ENCODE data around the gene ADI1. TPM values are rescaled to one million over a fixed set of nuclear protein-coding genes. Genes with fewer than 3 reads are reported as not detected.
"Not testable (repeated sequence)": the region's sequence is repeated elsewhere in the genome, so short reads cannot be mapped to it uniquely, and the experiment has no call there.

Gene ADI1
- total RNA-seq, 1 experiment from 2014 or later: 68.1 TPM

DNA sequence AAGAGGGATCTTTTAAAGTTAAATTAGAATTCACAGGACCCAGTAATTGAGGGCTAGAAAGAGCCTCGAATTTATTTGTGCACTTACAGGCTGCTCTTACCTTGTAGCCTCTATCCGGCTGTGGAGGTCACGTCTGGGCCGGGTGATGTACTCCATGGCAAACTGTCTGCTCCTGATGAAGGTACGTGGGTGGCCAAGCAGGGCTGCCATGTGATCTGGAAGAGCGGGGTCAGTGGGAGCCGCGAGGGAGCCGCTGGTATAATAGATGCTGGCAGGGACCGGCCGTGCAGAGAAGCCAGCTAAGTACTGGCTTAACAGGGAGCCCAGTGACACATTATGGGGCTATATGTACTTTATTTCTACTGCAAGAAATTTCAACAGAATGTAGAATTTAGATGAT, 59.2 kb downstream of the ADI1 start:
- no peak for DNase-seq (ENCODE audit: low read depth, low spot score)
- in situ Hi-C loops (cut with HindIII; ENCODE audit: low pct_unique_long_range_greater_than_20kb, low sequenced_read_pairs): no loop called here

DNA sequence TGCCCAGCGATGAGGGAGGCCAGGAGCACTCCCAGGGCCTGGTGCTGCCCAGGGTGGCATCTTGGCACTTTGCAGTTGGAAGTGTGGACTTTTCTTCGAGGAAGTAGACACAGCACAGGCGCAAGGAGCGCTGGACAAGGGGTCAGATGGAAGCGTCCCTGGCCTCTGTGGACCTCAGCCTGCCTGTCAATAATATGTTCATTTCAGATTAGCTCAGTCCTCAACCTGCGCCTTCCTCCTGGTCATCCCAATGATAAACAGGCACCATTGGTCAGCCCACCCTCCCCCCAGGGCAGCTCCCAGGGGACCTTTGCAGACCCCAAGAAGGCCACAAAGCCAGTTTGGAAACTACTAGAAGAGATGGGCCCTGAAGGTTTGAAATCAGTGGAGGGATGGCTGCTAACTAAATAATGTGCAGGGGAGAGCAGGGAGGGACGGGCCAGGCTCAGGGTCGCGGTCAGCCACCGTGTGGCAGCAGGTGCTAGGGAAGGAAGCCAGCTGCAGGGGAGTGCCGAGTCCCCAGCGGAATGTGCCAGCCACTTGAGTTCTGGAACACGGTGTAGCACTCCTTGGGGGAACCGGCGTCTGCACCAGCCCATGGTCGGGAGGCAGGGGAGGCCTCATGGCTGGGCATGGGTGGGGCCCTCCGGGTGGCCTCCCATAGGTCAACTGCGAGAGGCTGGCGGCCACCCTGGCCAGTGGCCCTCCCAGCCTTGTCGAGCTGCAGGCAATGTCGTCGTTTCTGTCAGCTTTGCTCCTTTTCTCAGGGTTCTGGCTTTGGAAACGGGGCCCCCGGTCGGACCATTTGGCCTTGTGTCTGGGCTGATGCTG, 59.9 kb downstream of the ADI1 start:
- in situ Hi-C loops (cut with HindIII; ENCODE audit: low pct_unique_long_range_greater_than_20kb, low sequenced_read_pairs): no loop called here
- DNase-seq (ENCODE audit: low read depth, low spot score): no peak

DNA sequence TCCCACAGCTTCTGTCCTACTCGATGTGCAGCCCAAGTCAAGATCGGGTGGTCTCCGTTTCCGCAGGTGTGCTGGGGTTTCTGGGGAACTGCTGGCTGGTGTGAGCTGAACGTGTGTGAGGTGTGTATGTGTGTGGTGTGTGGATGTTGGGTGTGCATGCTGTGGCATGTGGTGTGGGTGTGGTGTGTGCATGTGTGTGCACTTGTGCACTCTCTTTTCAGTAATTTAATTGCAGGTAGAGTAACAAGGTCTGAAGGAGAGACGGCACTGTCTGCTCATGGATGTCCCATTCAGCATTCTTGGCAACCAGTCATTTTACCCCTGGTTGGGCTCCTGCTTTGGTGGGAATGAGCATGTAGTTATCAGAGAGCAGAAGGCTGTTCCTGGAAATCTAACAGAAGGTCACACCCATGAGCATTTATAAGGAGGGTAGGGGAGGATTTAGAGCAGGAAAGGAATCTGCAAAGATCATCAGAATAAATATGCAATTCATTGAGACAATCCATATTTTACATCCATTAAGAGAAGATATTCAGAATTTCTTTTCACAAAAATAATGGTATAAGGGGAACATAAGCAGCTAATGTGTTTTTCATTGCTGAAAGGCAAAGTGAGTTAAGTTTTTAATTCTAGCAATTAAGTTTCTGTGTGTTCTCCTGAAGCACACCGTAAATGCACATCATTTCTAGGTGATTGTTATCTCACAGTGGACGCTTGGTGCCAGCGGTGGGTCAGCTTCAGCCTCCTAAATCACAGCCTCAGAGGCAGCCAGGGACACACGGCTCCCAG, 60.7 kb downstream of the ADI1 start:
- in situ Hi-C loops (cut with HindIII; ENCODE audit: low pct_unique_long_range_greater_than_20kb, low sequenced_read_pairs): no loop called here
- no peak for DNase-seq (ENCODE audit: low read depth, low spot score)

DNA sequence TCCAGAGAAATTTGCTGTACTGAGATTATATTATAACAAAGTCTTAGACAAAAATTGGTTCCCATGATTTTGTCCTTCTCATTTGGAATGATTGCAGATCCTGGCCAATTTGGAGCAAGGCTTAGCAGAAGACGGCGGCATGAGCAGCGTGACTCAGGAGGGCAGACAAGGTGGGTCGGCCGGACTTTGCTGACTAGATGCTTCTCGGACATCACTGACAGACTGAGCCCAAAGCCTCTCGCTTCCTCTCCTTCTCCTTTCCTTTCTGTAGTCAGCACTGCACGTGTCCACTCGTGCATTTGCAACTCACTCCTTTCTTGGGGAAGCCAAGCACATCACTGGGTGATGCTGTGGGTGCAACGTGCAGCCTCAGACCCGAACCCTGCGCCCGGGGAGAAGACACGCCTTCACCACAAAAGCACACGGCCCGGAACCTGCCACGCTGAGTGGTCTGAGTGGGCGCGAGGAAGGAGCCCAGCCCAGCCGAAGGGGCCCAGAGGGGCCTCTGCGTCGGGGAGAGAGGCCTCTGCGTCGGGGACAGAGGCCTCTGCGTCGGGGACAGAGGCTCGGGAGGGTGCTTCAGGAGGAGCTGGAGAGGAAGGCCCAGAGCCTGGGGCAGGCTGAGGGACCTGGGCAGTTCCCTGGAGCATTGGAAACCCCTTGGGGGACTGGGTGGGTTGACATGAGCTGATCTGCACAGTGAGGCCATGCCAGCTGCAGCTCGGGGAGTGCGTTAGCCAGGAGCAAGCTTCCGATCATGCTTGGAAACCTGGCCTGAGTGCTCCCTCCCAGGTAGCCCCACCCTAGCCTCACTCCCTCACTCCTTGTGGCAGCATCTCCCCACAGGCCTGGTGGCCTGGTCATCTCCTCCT, 61.6 kb downstream of the ADI1 start:
- no peak for DNase-seq (ENCODE audit: low read depth, low spot score)
- in situ Hi-C loops (cut with HindIII; ENCODE audit: low pct_unique_long_range_greater_than_20kb, low sequenced_read_pairs): no loop called here

DNA sequence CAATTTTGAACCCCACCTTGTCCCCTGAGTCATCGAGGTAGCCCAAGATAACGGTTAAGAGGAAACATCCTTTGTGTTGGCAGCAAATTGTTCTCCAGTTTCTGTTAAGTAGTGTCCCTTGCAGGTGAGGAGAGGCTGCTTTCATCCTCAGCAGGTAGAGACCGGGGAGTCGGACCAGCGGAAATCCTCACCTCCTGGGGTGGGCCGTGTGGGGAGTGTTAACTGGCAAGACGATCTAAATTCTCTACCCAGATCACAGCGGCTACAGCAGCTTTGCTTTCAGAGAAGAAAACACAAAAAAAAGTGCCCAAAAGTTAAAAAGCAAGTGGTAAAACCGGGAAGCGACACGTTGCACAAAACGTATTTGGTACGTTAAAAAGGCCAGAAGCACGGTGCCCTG, 63.2 kb downstream of the ADI1 start:
- in situ Hi-C loops (cut with HindIII; ENCODE audit: low pct_unique_long_range_greater_than_20kb, low sequenced_read_pairs): no loop called here
- no peak for DNase-seq (ENCODE audit: low read depth, low spot score)

DNA sequence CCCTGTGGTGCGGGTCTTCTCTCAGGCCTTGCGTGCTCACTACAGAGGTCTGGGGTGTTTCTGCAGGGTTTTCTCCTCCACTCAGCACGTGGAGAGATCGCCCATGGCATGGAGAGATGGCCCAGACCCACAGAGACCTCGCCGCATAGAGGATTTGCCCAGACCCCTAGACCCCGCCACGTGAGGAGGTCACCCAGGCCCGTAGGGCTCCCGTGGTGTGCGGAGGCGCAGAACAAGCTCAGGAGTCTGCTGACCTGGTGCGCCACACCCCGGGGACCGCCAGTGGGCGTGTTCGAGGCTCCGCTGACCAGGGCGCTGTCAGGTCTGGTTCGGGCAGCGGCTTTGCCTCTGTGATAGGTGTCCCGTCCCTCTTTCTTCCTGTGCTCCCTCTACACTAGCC, 64.5 kb downstream of the ADI1 start:
- in situ Hi-C loops (cut with HindIII; ENCODE audit: low pct_unique_long_range_greater_than_20kb, low sequenced_read_pairs): no loop called here
- no peak for DNase-seq (ENCODE audit: low read depth, low spot score)

DNA sequence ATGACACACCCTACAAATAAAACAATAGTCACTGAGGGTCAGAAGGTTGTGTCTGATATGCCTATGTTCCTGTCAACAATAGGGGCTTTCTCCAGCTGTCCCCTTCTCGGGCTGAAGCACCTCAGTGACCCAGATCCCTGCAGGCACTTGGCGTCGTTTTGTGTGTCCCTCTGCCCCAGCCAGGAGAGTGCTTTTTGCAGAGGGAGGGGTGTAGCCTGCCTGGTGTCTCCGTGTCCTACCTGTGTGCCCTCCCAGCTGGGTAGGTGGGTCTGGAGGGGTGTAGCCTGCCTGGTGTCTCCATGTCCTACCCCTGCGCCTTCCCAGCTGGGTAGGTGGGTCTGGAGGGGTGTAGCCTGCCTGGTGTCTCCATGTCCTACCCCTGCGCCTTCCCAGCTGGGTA, 65.3 kb downstream of the ADI1 start:
- in situ Hi-C loops (cut with HindIII; ENCODE audit: low pct_unique_long_range_greater_than_20kb, low sequenced_read_pairs); DNase-seq (ENCODE audit: low read depth, low spot score): not testable (repeated sequence)

DNA sequence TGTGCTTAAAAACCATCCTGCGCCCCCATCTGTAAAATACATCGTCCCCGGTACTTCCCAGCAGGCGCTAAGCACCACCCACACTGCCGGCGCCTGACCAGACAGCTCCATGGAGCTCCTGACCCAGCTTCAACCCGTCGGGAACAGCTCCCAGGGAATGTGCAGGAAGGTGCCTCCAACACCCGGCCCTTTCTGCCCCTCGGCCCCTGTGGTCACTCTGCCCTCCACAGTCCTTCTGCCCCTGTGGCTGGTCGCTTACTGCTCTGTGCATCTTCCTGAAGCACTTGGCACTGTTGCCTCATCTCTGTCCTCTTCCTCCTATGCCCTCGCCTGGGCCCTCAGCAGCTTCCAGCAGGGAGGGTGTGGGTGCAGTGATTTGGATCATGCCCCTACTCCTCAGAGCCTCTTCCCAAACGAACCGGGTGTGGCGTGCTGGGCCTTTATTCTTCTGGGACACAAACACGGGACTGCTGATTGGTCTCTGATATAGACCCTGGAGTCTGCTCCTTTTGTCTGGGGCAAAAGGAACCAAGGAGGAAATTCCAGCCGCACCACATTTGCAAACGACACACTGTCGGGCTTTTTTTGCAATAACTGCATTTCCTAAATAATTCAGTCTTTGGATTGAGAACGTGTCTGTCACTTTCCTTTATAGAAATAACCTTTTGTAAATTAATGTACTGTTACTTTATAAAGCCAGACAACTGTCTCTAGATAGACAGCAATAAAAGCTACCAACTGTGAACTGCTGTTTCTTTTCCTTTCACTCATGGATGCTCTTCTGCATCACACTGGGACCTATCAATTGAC, 65.9 kb downstream of the ADI1 start:
- no peak for DNase-seq (ENCODE audit: low read depth, low spot score)
- in situ Hi-C loops (cut with HindIII; ENCODE audit: low pct_unique_long_range_greater_than_20kb, low sequenced_read_pairs): no loop called here

DNA sequence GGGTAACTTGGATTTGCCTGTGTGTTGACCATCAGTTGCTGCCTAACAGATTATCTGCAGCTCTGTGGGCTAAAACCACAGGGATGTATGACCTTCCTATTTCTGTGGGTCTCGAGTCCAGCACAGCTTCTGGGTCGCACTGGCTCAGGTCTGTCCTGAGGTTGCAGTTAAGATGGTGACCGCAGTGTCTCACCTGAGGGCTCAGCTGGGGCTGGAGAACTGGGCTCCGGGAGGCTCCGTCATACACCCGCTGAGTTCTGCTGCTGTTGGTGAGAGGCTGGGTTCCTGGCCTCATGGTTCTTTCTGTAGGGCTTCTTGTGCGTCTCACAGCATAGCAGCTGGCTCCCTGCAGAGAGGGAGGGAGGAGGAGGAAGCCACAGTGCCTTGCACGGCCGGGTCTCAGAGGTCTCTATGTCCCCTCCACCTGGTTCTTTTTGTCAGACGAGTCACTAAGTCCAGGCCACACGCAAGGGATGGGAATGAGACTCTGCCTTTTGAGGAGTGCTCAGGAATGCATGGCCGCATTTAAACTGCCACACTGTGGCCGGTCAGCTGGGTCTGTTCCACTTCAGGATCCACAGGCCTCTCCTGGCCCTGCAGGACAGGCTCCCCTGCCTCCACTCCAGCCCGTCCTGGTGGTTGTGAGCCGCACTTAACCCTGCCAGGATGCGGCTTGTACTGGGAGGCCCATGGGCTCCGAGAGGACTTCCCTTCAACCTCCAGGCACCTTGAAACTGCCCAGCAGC, 67.2 kb downstream of the ADI1 start:
- DNase-seq (ENCODE audit: low read depth, low spot score): no peak
- in situ Hi-C loops (cut with HindIII; ENCODE audit: low pct_unique_long_range_greater_than_20kb, low sequenced_read_pairs): no loop called here

DNA sequence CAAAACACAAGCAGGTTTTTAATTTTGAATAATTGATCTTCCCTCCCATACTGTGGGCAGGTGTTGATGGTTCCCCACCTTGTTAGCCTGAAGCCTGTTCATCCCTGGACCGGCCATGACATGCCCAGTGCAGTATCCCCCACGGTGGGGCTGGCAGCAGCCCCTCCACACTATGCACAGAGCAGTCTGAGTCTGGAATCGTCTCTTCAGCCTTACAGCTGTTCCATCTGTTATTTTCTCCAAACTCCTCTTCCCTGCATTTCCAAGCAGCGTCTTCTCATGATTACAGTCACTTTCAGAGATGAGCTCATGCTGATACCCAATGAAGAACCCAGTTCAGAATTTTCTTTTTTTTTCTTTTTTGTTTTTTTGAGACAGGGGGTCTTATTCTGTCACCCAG, 68.2 kb downstream of the ADI1 start:
- in situ Hi-C loops (cut with HindIII; ENCODE audit: low pct_unique_long_range_greater_than_20kb, low sequenced_read_pairs): no loop called here
- DNase-seq (ENCODE audit: low read depth, low spot score): no peak

DNA sequence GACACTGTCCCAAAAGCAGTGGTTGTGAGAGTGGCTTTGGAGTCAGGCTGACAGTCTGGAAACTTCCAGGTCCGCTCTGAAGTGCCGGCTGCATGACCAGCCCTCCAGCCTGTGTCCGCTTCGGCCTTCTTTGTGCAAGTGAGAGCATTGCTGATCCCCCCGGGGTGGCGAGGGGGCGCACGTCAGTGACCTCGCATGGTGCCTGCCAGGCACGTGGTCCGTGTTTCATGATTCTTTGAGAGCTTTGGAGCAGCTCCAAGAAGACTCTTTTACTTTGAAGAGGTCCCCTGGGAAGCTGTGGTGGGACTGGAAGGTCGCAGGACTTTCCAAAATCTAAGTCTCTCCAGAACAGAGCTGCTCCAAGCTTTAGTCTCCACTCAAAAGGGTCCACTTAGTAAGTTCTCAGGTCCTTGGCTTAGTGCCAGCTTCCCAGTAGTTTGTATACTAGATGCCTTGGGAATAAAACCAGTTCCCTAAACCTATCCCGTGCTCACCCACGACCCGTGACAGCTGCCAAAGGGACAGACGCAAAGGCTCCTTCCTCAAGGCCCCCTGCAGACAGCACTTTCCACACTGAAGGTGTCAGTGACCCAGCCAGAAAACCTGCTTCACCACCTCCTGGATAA, 68.8 kb downstream of the ADI1 start:
- no peak for DNase-seq (ENCODE audit: low read depth, low spot score)
- in situ Hi-C loops (cut with HindIII; ENCODE audit: low pct_unique_long_range_greater_than_20kb, low sequenced_read_pairs): no loop called here

DNA sequence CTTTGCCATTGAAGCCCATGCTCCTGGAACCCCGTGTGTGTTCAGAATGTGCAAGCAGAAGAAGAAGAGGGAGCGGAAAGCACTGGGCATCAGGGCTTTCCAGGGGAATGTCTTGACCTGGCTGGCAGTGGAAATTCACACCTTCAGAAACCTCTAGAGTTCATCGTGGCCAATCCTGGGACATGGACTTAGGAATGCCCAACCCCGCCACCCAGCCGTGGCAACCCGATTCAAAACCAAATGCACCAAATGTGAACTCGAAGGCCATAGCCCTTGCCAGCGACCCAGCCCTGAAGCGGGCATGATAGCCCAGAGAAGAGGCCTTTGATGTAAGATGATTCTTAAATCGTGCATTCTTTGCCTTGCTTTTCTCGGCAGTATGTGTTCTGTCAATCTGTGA, 69.4 kb downstream of the ADI1 start:
- in situ Hi-C loops (cut with HindIII; ENCODE audit: low pct_unique_long_range_greater_than_20kb, low sequenced_read_pairs): no loop called here
- no peak for DNase-seq (ENCODE audit: low read depth, low spot score)

DNA sequence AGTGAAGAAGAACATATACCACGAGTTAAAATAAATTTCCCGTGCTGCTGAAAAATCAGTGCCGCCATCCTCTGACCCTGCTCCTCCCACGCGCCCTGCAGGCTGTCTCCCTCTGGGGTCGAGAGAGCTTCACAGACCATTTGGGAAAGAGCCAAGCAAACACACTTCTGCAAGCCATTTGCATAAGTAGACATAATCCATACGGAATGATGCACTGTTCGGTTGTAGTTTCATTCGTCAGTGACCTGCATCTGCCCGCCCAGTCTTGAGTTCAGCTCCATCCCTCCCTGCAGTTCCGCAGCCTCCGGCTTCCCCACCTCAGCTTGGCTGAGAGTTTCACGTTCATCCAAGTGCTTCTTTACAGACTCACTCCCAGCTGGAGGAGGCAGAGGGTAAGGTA, 70.2 kb downstream of the ADI1 start:
- in situ Hi-C loops (cut with HindIII; ENCODE audit: low pct_unique_long_range_greater_than_20kb, low sequenced_read_pairs): no loop called here
- DNase-seq (ENCODE audit: low read depth, low spot score): no peak

DNA sequence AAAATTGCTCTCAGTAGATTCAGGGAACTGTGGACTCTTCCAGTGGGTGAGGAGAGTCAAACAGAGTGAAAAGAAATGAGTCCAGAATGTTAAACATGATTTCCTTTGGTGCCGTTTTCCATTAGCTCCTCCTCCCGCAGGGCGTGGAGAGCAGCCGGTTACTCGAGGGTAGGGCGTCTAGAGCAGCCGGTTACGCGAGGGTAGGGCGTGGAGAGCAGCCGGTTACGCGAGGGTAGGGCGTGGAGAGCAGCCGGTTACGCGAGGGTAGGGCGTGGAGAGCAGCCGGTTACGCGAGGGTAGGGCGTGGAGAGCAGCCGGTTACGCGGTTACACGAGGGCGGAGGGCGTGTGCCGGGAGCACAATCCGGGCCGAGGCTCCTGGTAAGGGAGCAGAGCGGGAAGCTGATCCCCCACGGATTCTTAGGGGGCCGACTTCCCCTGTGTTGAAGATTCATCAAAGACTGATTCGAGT, 70.9 kb downstream of the ADI1 start:
- in situ Hi-C loops (cut with HindIII; ENCODE audit: low pct_unique_long_range_greater_than_20kb, low sequenced_read_pairs); DNase-seq (ENCODE audit: low read depth, low spot score): not testable (repeated sequence)

DNA sequence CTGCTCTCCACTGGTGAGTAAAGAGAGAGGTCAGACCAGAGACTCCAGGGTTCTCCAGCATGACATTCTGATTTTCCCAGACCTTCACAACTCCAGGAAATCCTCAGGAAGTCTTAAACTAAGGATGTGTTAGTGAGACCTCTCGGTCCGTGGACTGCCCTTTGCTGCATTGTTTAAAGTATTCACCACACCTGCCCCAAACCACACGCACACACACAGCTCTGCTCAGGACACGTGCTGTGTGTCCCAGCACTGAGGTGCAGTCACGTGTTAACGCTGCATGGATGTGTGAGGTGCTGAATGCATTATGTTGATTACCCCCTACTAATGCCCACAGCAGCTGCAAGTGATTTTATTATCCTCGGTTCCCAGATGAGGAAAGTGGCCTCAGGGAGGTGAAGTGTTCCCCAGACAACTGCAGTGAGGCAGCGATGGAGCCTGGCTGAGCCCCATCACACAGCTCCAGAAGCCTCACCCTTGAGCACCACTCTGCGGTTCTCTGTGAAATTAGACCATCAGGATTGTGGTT, 71.5 kb downstream of the ADI1 start:
- DNase-seq (ENCODE audit: low read depth, low spot score): no peak
- in situ Hi-C loops (cut with HindIII; ENCODE audit: low pct_unique_long_range_greater_than_20kb, low sequenced_read_pairs): no loop called here

All from SK-MEL-5 (cell line).